HG03159 (cell line): ENCODE data around the gene SPIRE1.
"Not testable (repeated sequence)": the region's sequence is repeated elsewhere in the genome, so short reads cannot be mapped to it uniquely, and the experiment has no call there.

Experiments
- ATAC-seq: cut with Tn5 transposase; IDR thresholded peaks from one replicate; pipeline ENCODE4 v1.9.1; 2021; ENCODE audit warnings: mild to moderate bottlenecking, moderate library complexity; ENCODE audit not compliant: unreplicated experiment

Gene SPIRE1

DNA sequence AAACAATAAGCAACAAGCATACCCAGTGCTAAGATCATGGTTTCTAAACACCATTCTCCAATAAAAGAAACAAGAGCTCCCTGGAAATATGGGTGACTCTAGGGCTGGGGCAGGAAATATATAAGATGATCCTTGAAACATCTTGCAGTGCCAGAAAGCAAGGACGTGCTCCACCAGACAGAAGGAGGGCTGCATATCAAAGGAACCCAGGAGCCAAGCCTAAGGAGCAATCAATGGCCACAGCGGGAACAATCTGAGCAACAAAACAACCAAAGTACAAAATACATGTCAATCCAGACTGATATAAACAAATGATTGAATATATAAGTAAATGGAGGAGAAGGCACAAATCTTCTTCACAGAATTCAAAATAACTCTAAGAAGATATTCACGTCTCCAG is 10.1 kb downstream of the SPIRE1 start:
- ATAC-seq: no peak

- no peak for ATAC-seq
These were observed 12.1 kb downstream of the SPIRE1 start for GRCh38 chr18:12645751-12646203.

DNA sequence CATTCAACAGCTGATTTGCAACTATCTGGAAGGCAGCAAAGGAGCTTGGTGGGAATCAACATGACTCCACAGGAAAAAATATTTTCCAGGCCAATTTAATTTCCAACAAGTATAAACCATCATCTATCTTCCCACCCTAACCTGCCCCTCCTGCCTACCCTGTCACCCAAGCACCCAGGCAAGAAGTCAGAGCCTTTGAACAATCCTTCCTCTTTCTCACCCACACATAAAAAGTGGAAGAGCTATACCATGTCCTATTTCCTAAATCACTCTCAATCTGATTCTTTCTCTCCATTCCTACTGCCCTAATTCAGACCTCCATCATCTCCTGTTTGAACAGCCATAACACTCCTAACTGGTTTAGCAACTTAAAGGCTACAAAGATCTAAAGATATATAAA is 12.7 kb downstream of the SPIRE1 start:
- ATAC-seq: no peak

DNA sequence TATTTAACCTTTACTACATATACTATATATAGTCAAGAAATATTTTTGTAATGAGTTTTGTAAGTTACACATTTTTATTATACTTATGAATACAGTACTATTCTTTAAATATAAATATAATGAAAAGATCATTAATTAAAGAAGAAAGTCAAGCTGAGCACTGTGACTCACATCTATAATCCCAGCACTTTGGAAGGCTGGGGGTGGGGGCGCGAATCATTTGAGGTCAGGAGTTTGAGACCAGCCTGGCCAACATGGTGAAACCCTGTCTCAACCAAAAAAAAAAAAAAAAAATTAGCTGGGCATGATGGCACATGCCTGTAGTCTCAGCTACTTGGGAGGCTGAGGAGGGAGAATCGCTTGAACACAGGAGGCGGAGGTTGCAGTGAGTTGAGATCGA is 14.2 kb downstream of the SPIRE1 start:
- ATAC-seq: not testable (repeated sequence)

DNA sequence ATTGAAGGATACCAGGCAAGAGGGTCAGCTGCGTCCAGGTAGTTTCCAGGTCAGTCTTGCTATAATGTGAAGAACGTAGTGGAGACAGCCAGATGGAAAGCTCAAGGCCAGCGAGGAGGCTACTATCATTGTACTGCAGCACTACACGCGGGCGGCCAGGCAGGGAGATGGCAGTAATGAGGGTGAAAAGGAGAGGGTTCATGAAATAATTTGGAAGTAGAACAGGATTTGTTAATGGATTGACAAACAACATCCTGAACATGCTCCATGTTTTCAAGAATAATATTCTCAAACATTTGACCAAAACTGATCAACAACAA is 17.1 kb downstream of the SPIRE1 start:
- no peak for ATAC-seq

DNA sequence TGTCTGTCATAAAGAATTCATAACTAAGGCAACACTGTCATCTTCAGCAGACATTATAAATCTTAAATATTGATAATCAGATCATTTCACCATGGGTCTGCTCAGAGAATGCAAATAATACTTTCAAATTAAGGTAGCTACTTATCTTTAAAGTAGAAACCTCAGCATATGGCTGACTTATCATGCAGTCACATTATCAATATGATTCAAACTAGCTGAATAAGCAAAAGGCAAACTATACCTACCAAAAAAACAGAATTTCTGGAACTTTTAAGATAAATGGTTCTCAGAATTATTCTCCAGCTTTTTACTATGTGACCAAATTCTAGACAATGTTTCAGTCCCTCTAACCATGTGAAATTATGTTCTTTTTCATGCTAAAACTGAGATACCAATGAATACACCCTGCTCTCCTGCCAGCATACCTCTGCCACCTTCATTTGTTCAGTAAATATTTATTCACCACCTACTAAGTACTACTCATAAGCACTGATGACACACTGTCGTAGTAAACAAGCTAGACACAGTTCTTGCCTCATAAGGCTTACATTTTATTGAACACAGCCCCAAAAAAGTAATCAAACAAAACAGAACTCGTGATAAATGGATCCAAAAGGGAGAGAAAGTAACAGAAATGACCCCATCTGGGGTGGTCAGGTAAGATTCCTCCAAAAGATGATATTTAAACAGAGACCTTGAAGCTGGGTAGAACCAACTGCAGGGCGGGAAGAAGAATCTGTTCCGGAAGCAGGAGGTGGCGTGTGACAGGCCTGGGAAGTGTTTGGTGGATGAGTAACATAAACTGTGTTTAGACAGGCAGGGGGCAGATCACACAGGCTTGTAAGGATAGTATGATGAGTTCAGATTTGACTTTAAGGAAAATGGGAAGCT is 17.7 kb downstream of the SPIRE1 start:
- ATAC-seq: no peak

DNA sequence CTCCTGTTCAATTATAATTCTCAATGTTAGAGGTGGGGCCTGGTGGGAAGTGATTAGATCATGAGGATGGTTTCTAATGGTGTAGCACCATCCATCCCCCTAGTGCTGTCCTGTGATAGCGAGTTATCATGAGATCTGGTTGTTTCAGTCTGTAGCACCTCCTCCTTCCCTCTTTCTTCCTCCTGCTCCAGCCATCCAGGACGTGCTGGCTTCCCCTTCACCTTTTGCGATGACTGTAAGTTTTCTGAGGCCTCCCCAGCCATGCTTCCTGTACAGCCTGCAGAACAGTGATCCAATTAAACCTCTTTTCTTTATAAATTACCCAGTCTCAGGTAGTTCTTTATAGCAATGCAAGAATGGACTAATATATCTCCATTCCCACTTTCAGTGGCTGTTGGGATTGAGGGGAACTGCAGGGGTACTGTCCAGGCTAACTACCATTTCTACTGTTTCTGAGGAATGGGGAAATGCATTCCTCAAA is 19.2 kb downstream of the SPIRE1 start:
- no peak for ATAC-seq

GRCh38 chr18:12637901-12638643 is 19.8 kb downstream of the SPIRE1 start:
- ATAC-seq: no peak

DNA sequence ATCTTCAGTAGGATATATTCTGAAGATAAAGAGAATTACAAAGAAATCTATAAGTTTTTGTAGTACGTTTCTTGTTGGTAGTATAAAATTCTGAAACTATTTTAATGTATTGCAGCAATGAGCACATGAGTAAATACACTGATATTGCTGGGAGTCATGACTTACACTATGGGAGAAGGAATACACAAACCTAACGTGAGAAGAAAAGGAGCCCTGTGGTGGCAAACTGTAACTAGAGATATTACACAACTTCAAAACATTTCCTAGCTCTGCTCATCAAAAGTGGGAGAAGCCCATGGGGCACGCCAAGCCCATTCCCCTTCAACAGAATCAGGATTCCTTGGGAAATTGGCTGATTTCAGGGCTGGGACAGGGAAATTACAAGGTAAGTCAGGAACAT is 20.5 kb downstream of the SPIRE1 start:
- ATAC-seq: no peak

DNA sequence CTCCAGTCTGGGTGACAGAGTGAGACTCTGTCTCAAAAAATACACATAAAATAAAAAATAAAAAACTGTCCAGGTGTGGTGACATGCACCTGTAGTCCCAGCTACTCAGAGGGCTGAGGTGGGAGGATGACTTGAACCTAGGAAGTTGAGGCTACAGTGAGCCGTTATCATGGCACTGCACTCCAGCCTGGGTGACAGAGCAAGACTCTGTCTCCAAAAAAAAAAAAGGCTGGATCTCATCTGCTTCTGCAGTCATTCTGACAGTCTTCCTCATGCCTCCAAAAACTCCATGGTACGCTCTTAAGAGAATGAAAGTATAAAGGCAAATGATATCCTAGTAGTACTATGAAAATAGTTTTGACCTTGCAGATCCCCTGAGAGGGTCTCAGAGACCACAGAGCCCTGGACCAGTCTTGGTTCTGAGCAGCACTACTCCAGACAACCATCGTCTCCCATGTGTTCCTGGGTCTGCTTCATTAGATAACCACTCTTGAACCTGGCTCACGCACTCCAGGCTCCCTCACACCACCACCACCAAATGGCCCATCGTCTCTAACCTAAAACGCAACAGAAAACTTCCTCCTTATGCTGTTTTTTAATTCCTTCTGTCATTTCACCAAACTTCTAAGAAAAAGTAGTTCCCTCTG is 26.0 kb downstream of the SPIRE1 start:
- ATAC-seq: no peak

GRCh38 chr18:12630136-12630535 is 27.8 kb downstream of the SPIRE1 start:
- ATAC-seq: no peak

GRCh38 chr18:12628706-12629702 is 28.9 kb downstream of the SPIRE1 start:
- no peak for ATAC-seq

- not testable (repeated sequence) for ATAC-seq
These were observed 30.7 kb downstream of the SPIRE1 start for GRCh38 chr18:12627199-12627598.

- no peak for ATAC-seq
These were observed 32.7 kb downstream of the SPIRE1 start for GRCh38 chr18:12625241-12625640.

DNA sequence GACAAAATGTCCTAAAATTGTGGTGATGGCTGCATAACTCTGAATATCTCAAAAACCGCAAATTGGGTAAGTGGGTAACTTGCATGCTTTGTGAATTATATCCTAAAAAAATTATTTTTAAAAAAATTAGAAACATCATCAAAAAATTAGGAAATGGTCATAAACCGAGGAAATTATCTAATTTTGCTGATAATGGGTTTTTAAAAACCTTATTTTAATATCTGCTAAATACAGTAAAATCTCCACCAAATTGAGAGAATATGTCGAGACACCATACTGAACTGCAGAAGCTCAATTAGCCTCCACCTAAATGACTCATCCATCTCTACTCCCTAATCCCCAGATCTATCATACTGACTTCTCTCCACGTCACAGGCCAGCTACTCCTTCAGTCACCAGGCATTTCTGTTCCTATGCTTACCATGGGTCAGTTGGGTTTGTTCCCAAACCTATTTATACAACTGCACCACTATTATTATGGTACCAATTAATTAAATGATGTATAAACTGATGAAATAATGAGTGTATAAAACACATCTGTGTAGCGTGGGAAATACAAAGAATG is 36.1 kb downstream of the SPIRE1 start:
- no peak for ATAC-seq

GRCh38 chr18:12615748-12616147 is 42.2 kb downstream of the SPIRE1 start:
- no peak for ATAC-seq

- ATAC-seq: no peak
These were observed 49.6 kb downstream of the SPIRE1 start for GRCh38 chr18:12608301-12608700.

DNA sequence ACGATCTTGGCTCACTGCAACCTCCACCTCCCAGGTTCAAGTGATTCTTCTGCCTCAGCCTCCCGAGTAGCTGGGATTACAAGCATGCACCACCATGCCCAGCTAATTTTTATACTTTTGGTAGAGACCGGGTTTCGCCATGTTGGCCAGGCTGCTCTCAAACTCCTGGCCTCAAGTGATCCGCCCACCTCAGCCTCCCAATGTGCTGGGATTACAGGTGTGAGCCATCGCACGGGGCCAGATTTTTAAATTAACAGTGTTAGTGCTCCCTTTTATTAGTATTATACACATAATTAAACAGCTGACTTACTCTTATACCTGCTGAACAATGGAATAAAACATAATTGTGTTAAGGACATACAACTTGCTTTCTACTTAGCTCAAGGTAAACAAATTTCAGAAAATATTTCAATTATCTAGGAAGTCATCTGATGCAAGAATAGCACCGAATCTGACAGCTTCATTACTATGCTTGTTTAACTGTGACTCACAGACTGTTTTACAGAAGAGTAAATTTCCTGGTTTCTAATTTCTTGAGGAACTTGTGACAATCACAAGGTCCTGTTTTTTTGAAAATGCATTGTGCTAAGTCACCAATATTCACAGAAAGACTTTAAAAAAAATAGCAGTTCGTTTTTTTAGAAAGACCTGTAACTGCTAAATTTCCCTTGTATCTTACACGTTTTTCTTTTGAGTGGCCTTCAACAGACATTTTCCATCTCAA is 51.2 kb downstream of the SPIRE1 start:
- ATAC-seq: no peak

DNA sequence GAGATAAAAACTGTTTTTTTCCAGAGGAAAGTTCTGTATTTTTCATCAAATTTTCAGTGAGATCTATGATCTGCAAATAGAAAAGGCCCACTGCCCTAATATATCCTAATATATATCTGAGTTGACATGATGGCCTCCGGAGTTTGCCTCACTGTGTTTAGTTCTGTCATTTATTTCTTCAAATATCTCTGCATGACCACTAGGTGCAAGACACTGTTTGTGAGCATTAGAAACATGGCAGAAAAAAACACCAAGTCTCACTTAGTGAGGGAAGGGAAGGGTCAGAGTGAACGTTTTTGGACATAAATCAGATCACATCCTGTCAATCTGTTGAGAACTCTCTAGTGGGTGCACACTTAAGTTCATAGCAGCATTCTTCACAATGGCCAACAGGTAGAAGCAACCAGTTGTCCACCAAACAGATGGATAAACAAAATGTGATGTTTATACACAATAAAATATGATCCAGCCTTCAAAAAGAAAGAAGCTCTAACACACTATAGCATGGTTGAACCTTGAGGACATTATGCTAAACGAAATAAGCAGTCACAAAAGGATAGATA is 53.4 kb downstream of the SPIRE1 start:
- ATAC-seq: no peak
